Ishikawa (cell line): Measurements from ENCODE around the gene SMIM28.

Experiments
- CEBPB ChIP-seq: IDR thresholded peaks from 2 replicates; pipeline ENCODE4 v1.6.1; 2012
- CREB1 ChIP-seq: IDR thresholded peaks from 2 replicates; pipeline ENCODE4 v1.6.1; 2012; ENCODE audit warnings: low read depth
- EGR1 ChIP-seq: IDR thresholded peaks from 2 replicates; pipeline ENCODE4 v1.6.1; 2012
- EP300 ChIP-seq: IDR thresholded peaks from 2 replicates; pipeline ENCODE4 v1.6.1; 2012; ENCODE audit warnings: borderline replicate concordance
- FOXM1 ChIP-seq: IDR thresholded peaks from 2 replicates; pipeline ENCODE4 v1.6.1; 2012; ENCODE audit warnings: low read depth, borderline replicate concordance
- MAX ChIP-seq: IDR thresholded peaks from 2 replicates; pipeline ENCODE4 v1.6.1; 2012
- NFIC ChIP-seq: IDR thresholded peaks from 2 replicates; pipeline ENCODE4 v1.6.1; 2012
- RAD21 ChIP-seq: IDR thresholded peaks from 2 replicates; pipeline ENCODE4 v1.6.1; 2012; ENCODE audit warnings: low read depth
- REST ChIP-seq: IDR thresholded peaks from 2 replicates; pipeline ENCODE4 v1.6.1; 2012; ENCODE audit warnings: low read depth, mild to moderate bottlenecking
- TAF1 ChIP-seq: IDR thresholded peaks from 2 replicates; pipeline ENCODE4 v1.6.1; 2012; ENCODE audit warnings: low read depth, mild to moderate bottlenecking
- TCF12 ChIP-seq: IDR thresholded peaks from 2 replicates; pipeline ENCODE4 v1.6.1; 2012; ENCODE audit warnings: low read depth
- TEAD4 ChIP-seq: IDR thresholded peaks from 2 replicates; pipeline ENCODE4 v1.6.1; 2012
- USF1 ChIP-seq: IDR thresholded peaks from 2 replicates; pipeline ENCODE4 v1.6.1; 2012
- YY1 ChIP-seq: IDR thresholded peaks from 2 replicates; pipeline ENCODE4 v1.6.1; 2012; ENCODE audit warnings: low read depth
- ZBTB7A ChIP-seq: IDR thresholded peaks from 2 replicates; pipeline ENCODE4 v1.6.1; 2012; ENCODE audit warnings: low read depth

The SMIM28 gene

GRCh38 chr6:138337076-138337475 is 40.6 kb upstream of the SMIM28 start:
- TF ChIP-seq EP300, result no peak

- TF ChIP-seq EP300, result no peak
- no peak for TF ChIP-seq YY1
- no peak for TF ChIP-seq ZBTB7A
- TF ChIP-seq TEAD4, result no peak
- no peak for TF ChIP-seq NFIC
- no peak for TF ChIP-seq MAX
- TF ChIP-seq TAF1, result no peak
- no peak for TF ChIP-seq USF1
- TF ChIP-seq REST, result no peak
- no peak for TF ChIP-seq CEBPB
- TF ChIP-seq TCF12, result no peak
- TF ChIP-seq EGR1, result no peak
- no peak for TF ChIP-seq CREB1
- TF ChIP-seq FOXM1, result no peak
- TF ChIP-seq RAD21, result no peak
These were observed 38.7 kb upstream of the SMIM28 start for GRCh38 chr6:138339024-138339423.

GRCh38 chr6:138341176-138341575 is 36.5 kb upstream of the SMIM28 start:
- TF ChIP-seq CREB1 (no peak), REST (no peak), EP300 (no peak), ZBTB7A (no peak), YY1 (no peak), NFIC (no peak), TAF1 (no peak), CEBPB (no peak)

GRCh38 chr6:138343112-138343511 is 34.6 kb upstream of the SMIM28 start:
- no peak for TF ChIP-seq NFIC
- no peak for TF ChIP-seq REST
- no peak for TF ChIP-seq TCF12
- no peak for TF ChIP-seq USF1
- no peak for TF ChIP-seq TEAD4
- no peak for TF ChIP-seq FOXM1
- no peak for TF ChIP-seq EP300
- TF ChIP-seq CREB1, result no peak
- no peak for TF ChIP-seq ZBTB7A
- no peak for TF ChIP-seq MAX

GRCh38 chr6:138345565-138346285 is 32.0 kb upstream of the SMIM28 start:
- TF ChIP-seq ZBTB7A (no peak), CEBPB (no peak), TEAD4 (no peak), TCF12 (no peak)
